GM11168 (cell line): ENCODE results near the gene ZNF697.
"Not testable (repeated sequence)": the region's sequence is repeated elsewhere in the genome, so short reads cannot be mapped to it uniquely, and the experiment has no call there.

ENCODE experiments used
- in situ Hi-C: fragments of 300-500 bp; cut with MboI; formaldehyde crosslinking; loops from one replicate; pipeline ENCODE4 v1.12.0; 2022; ENCODE audit warnings: low sequenced_read_pairs; ENCODE audit not compliant: unreplicated experiment

ZNF697 gene

GRCh38 chr1:119634016-119634415, 14.1 kb downstream of the ZNF697 start:
- in situ Hi-C loops: no loop called here

GRCh38 chr1:119633575-119633974, 14.5 kb downstream of the ZNF697 start:
- in situ Hi-C loops: no loop called here

- in situ Hi-C loops: no loop called here
Observed at GRCh38 chr1:119632841-119633240, 15.2 kb downstream of the ZNF697 start.

GRCh38 chr1:119632103-119632490, 16.0 kb downstream of the ZNF697 start:
- in situ Hi-C loops: no loop called here

GRCh38 chr1:119631433-119632102, 16.5 kb downstream of the ZNF697 start:
- in situ Hi-C loops: no loop called here

GRCh38 chr1:119631086-119631432, 17.0 kb downstream of the ZNF697 start:
- in situ Hi-C loops: no loop called here

- in situ Hi-C loops: no loop called here
Observed at GRCh38 chr1:119626841-119627240, 21.2 kb downstream of the ZNF697 start.

- in situ Hi-C loops: no loop called here
Observed at GRCh38 chr1:119626011-119626545, 22.0 kb downstream of the ZNF697 start.

- in situ Hi-C loops: no loop called here
Observed at GRCh38 chr1:119623678-119624077, 24.4 kb downstream of the ZNF697 start.

GRCh38 chr1:119623193-119623515, 24.9 kb downstream of the ZNF697 start:
- in situ Hi-C loops: no loop called here

GRCh38 chr1:119622311-119623192, 25.5 kb downstream of the ZNF697 start:
- in situ Hi-C loops: no loop called here

- in situ Hi-C loops: no loop called here
Observed at GRCh38 chr1:119621705-119622104, 26.4 kb downstream of the ZNF697 start.

GRCh38 chr1:119617751-119618691, 30.0 kb downstream of the ZNF697 start:
- in situ Hi-C loops: loop anchor here (5.0 kb wide), 1 partner anchor 44 kb away; no protein-coding TSS in a partner anchor

GRCh38 chr1:119616748-119617147, 31.3 kb downstream of the ZNF697 start:
- in situ Hi-C loops: loop anchor here (5.0 kb wide), 1 partner anchor 46 kb away; no protein-coding TSS in a partner anchor

- in situ Hi-C loops: loop anchor here (5.0 kb wide), 1 partner anchor 47 kb away; no protein-coding TSS in a partner anchor
Observed at GRCh38 chr1:119615100-119615499, 33.0 kb downstream of the ZNF697 start.

- in situ Hi-C loops: no loop called here
Observed at GRCh38 chr1:119613769-119614720, 34.0 kb downstream of the ZNF697 start.

GRCh38 chr1:119611701-119612113, 36.4 kb downstream of the ZNF697 start:
- in situ Hi-C loops: no loop called here

- in situ Hi-C loops: not testable (repeated sequence)
Observed at GRCh38 chr1:119608816-119609215, 39.2 kb downstream of the ZNF697 start.
